ENCODE data around the gene OR6C3. TPM values are rescaled to one million over a fixed set of nuclear protein-coding genes. Genes with fewer than 3 reads are reported as not detected.
A peak's percentile ranks its signal among the peaks of the same experiment; 100 is the strongest.
"Not testable (repeated sequence)": the region's sequence is repeated elsewhere in the genome, so short reads cannot be mapped to it uniquely, and the experiment has no call there.

The OR6C3 gene
- polyA plus RNA-seq: not detected
- long read RNA-seq, donor 1: 0 reads
- long read RNA-seq, donor 2: 0 reads
- long read RNA-seq, donor 3: 0 reads
- long read RNA-seq, donor 4: 0 reads
- long read RNA-seq, donor 5: 0 reads
- long read RNA-seq, donor 6: 0 reads
- long read RNA-seq, donor 7: 0 reads
- long read RNA-seq, donor 8: 0 reads
- long read RNA-seq, donor 9: 0 reads
- long read RNA-seq, donor 10: 0 reads
- long read RNA-seq, donor 11: 0 reads

- DNase-seq: no peak
- 100% methylated on average over 1 of the region's 1 CpG for WGBS (ENCODE audit: insufficient coverage, low lambda C conversion rate)
- Histone ChIP-seq H3K9me3 (ENCODE audit: control insufficient read depth, low read depth, low read length) (no peaks in the 10 kb centered on the region), H3K27ac (ENCODE audit: low read length) (no peak within 1 kb of the TSS), H3K36me3 (ENCODE audit: control insufficient read depth, insufficient read depth, low read length) (no peaks in the 10 kb centered on the region), H3K4me3 (ENCODE audit: low read length) (no peak within 1 kb of the TSS), H3K27me3 (ENCODE audit: control insufficient read depth, insufficient read depth, low read length) (no peaks in the 10 kb centered on the region), H3K4me1 (ENCODE audit: control insufficient read depth, insufficient read depth, low read length) (no peaks in the 10 kb centered on the region)
These were observed at the start of gene OR6C3 for GRCh38 chr12:55330446-55330845. TSS of gene OR6C3 (plus strand) at chr12:55330746. CDS start at chr12:55331701, 955 bp downstream.

DNA sequence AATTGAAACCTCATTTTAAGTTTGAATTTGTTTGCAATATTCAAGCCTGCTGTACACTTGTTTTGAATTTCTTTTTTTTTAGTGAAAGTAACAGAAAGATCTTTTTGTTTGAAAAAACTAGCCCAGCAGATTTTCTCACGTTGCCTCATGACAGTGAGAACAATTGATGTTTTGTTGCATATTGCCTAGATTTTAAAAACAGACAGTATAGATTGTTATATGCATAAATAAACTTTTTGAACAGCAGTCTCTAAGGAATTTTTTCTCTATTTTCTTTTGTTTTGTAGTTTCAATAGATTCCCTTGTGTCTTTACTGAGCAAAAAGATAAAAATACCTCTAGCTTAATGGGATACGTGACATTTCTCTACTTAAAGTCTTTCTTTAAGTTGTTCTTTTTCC is 49.6 kb upstream of the OR6C3 start:
- DNase-seq: no peak
- Histone ChIP-seq H3K9me3 (ENCODE audit: control insufficient read depth, low read depth, low read length) (no peaks in the 10 kb centered on the region), H3K27me3 (ENCODE audit: control insufficient read depth, insufficient read depth, low read length) (no peaks in the 10 kb centered on the region), H3K27ac (ENCODE audit: low read length) (no peak overlapping the region), H3K4me1 (ENCODE audit: control insufficient read depth, insufficient read depth, low read length) (no peaks in the 10 kb centered on the region), H3K36me3 (ENCODE audit: control insufficient read depth, insufficient read depth, low read length) (no peaks in the 10 kb centered on the region), H3K4me3 (ENCODE audit: low read length) (no peak overlapping the region)
- WGBS (ENCODE audit: insufficient coverage, low lambda C conversion rate): 80% methylated on average over 2 of the region's 2 CpGs

- WGBS (ENCODE audit: insufficient coverage, low lambda C conversion rate): 60% methylated on average over 1 of the region's 2 CpGs
These were observed 40.5 kb upstream of the OR6C3 start for GRCh38 chr12:55289999-55290398.

GRCh38 chr12:55296469-55296868 is 34.1 kb upstream of the OR6C3 start, which contains the start of gene OR6C6:
TSS of gene OR6C6 (minus strand) at chr12:55296569. CDS start at chr12:55295232, 1,337 bp downstream.
- H3K27me3 ChIP-seq (ENCODE audit: control insufficient read depth, insufficient read depth, low read length): no peaks in the 10 kb centered on the region
- H3K4me3 ChIP-seq (ENCODE audit: low read length): no peak within 1 kb of the TSS
- 100% methylated on average over 1 of the region's 2 CpGs for WGBS (ENCODE audit: insufficient coverage, low lambda C conversion rate)

More at GRCh38 chr12:55289999-55290398, 40.5 kb upstream of the OR6C3 start:
- Histone ChIP-seq H3K4me3 (ENCODE audit: low read length) (no peak overlapping the region), H3K4me1 (ENCODE audit: control insufficient read depth, insufficient read depth, low read length) (no peaks in the 10 kb centered on the region), H3K36me3 (ENCODE audit: control insufficient read depth, insufficient read depth, low read length) (no peaks in the 10 kb centered on the region), H3K27me3 (ENCODE audit: control insufficient read depth, insufficient read depth, low read length) (no peaks in the 10 kb centered on the region), H3K9me3 (ENCODE audit: control insufficient read depth, low read depth, low read length) (no peaks in the 10 kb centered on the region), H3K27ac (ENCODE audit: low read length) (no peak overlapping the region)
- DNase-seq: no peak

GRCh38 chr12:55314043-55314442 is 16.5 kb upstream of the OR6C3 start, which contains the start of gene OR6C1:
TSS of gene OR6C1 (plus strand) at chr12:55314343. CDS start at chr12:55320600, 6,257 bp downstream.
- Histone ChIP-seq H3K27me3 (ENCODE audit: control insufficient read depth, insufficient read depth, low read length) (no peaks in the 10 kb centered on the region), H3K27ac (ENCODE audit: low read length) (no peak within 1 kb of the TSS), H3K36me3 (ENCODE audit: control insufficient read depth, insufficient read depth, low read length) (no peaks in the 10 kb centered on the region), H3K9me3 (ENCODE audit: control insufficient read depth, low read depth, low read length) (no peaks in the 10 kb centered on the region), H3K4me3 (ENCODE audit: low read length) (no peak within 1 kb of the TSS), H3K4me1 (ENCODE audit: control insufficient read depth, insufficient read depth, low read length) (no peaks in the 10 kb centered on the region)
- no peak for DNase-seq
- WGBS (ENCODE audit: insufficient coverage, low lambda C conversion rate): 83% methylated on average over 1 of the region's 2 CpGs

More at GRCh38 chr12:55296469-55296868, 34.1 kb upstream of the OR6C3 start, which contains the start of gene OR6C6:
- no peaks in the 10 kb centered on the region for H3K9me3 ChIP-seq (ENCODE audit: control insufficient read depth, low read depth, low read length)
- H3K36me3 ChIP-seq (ENCODE audit: control insufficient read depth, insufficient read depth, low read length): no peaks in the 10 kb centered on the region
- H3K4me1 ChIP-seq (ENCODE audit: control insufficient read depth, insufficient read depth, low read length): no peaks in the 10 kb centered on the region
- no peak for DNase-seq
- H3K27ac ChIP-seq (ENCODE audit: low read length): no peak within 1 kb of the TSS

DNA sequence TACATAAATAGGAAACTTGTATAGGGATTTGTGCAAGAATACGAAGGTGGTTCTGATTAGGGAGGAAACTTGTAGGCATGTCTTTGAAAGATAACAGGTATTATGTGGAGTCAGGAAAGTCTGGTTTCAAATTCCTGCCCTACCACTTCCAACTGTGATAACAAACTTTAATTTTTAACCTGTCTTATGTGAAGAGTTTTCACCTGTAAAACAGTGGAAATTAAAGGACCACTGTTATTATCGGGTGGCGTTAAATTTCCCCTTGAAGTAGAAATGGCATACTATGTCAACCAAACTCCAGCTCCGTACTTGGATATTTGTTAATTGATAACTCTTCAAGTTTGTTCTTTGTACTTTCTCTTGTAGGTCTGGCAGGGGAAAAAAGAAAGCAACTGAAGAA is 10.3 kb upstream of the OR6C3 start:
- no peak overlapping the region for H3K27ac ChIP-seq (ENCODE audit: low read length)
- no peaks in the 10 kb centered on the region for H3K36me3 ChIP-seq (ENCODE audit: control insufficient read depth, insufficient read depth, low read length)
- no peaks in the 10 kb centered on the region for H3K4me1 ChIP-seq (ENCODE audit: control insufficient read depth, insufficient read depth, low read length)
- H3K4me3 ChIP-seq (ENCODE audit: low read length): no peak overlapping the region
- no peaks in the 10 kb centered on the region for H3K27me3 ChIP-seq (ENCODE audit: control insufficient read depth, insufficient read depth, low read length)
- no peaks in the 10 kb centered on the region for H3K9me3 ChIP-seq (ENCODE audit: control insufficient read depth, low read depth, low read length)
- DNase-seq: peak; percentile 2 to 64
- 13% methylated on average over 4 of the region's 4 CpGs for WGBS (ENCODE audit: insufficient coverage, low lambda C conversion rate)

DNA sequence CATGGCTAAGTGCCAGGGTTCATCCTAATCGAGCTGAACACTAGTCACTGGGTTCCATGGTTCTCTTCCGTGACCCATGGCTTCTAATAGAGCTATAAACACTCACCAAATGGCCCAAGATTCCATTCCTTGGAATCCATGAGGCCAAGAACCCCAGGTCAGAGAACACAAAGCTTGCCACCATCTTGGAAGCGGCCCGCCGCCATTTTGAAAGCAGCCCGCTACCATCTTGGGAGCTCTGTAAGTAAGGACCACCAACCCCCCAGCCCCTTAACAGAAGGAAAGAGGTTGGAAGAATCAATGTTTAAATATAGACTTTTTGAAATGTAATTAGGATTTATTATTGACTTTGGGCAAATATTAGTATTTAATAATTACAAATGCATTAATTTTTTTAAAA is 4.7 kb upstream of the OR6C3 start:
- not testable (repeated sequence) for H3K4me3 ChIP-seq (ENCODE audit: low read length); DNase-seq; H3K9me3 ChIP-seq (ENCODE audit: control insufficient read depth, low read depth, low read length); H3K36me3 ChIP-seq (ENCODE audit: control insufficient read depth, insufficient read depth, low read length); H3K4me1 ChIP-seq (ENCODE audit: control insufficient read depth, insufficient read depth, low read length); H3K27ac ChIP-seq (ENCODE audit: low read length); H3K27me3 ChIP-seq (ENCODE audit: control insufficient read depth, insufficient read depth, low read length)
- 100% methylated on average over 2 of the region's 6 CpGs for WGBS (ENCODE audit: insufficient coverage, low lambda C conversion rate)

DNA sequence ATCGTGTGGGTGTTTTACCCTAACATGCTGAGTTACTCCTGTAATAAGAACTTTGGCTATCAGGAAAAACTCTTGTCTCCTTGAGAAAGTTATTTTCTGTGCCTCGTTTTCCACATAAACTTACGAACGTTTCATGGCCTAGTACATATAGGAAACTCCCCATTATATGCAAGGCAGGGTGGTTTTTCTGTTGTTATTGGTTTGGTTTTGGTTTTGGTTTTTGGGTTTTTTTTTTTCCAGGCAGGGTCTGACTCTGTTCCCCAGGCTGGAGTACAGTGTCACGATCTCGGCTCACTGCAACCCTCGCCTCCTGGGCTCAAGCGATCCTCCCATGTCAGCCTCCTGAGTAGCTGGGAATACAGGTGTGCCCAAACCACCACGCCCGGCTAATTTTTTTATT is 5.5 kb downstream of the OR6C3 start:
- Histone ChIP-seq H3K9me3 (ENCODE audit: control insufficient read depth, low read depth, low read length) (no peaks in the 10 kb centered on the region), H3K36me3 (ENCODE audit: control insufficient read depth, insufficient read depth, low read length) (no peaks in the 10 kb centered on the region), H3K27ac (ENCODE audit: low read length) (no peak overlapping the region), H3K4me3 (ENCODE audit: low read length) (no peak overlapping the region), H3K4me1 (ENCODE audit: control insufficient read depth, insufficient read depth, low read length) (no peaks in the 10 kb centered on the region), H3K27me3 (ENCODE audit: control insufficient read depth, insufficient read depth, low read length) (no peaks in the 10 kb centered on the region)
- no peak for DNase-seq
- WGBS (ENCODE audit: insufficient coverage, low lambda C conversion rate): 80% methylated on average over 1 of the region's 10 CpGs

DNA sequence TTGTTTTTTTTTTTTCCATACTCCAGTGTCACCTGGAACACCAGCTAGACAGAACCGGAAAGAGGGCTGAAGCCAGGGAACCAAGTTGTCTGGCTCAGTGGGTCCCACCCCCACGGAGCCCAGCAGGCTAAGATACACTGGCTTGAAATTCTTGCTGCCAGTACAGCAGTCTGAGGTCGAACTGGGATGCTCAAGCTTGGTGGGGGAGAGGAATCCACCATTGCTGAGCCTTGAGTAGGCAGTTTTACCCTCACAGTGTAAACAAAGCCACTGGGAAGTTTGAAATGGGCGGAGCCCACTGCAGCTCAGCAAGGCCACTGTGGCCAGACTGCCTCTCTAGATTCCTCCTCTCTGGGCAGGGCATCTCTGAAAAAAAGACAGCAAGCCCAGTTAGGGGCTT is 24.8 kb downstream of the OR6C3 start:
- WGBS (ENCODE audit: insufficient coverage, low lambda C conversion rate): no CpG with 5 or more reads among the region's 4 CpGs
- not testable (repeated sequence) for H3K27ac ChIP-seq (ENCODE audit: low read length); H3K27me3 ChIP-seq (ENCODE audit: control insufficient read depth, insufficient read depth, low read length); H3K4me1 ChIP-seq (ENCODE audit: control insufficient read depth, insufficient read depth, low read length); H3K9me3 ChIP-seq (ENCODE audit: control insufficient read depth, low read depth, low read length); H3K4me3 ChIP-seq (ENCODE audit: low read length); DNase-seq; H3K36me3 ChIP-seq (ENCODE audit: control insufficient read depth, insufficient read depth, low read length)

DNA sequence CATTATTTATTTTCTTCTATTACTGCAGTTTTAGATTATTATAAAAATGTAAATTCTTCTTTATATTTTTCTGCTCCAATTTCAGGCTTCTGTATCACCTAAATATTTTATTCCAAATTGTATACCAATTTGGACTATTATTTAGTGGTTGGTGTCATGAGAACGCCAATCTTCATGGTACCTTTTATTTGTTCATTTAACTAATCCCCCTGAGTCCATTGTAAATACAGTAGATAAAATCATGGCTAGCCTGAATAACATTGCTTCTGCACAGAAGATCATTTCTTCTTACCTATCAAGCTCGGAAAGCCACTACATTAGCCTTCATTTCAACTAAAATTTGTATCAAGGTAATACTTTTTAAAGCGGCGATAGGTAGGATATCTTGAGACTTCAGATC is 32.1 kb downstream of the OR6C3 start, which contains the start of gene OR6C75:
Gene OR6C75, plus strand, starts transcription at position 301 of the 400 bp plus-strand sequence. CDS start 2,136 bp downstream, outside the sequence.
- Histone ChIP-seq H3K27me3 (ENCODE audit: control insufficient read depth, insufficient read depth, low read length) (no peaks in the 10 kb centered on the region), H3K36me3 (ENCODE audit: control insufficient read depth, insufficient read depth, low read length) (no peaks in the 10 kb centered on the region), H3K9me3 (ENCODE audit: control insufficient read depth, low read depth, low read length) (no peaks in the 10 kb centered on the region), H3K27ac (ENCODE audit: low read length) (no peak within 1 kb of the TSS), H3K4me3 (ENCODE audit: low read length) (no peak within 1 kb of the TSS), H3K4me1 (ENCODE audit: control insufficient read depth, insufficient read depth, low read length) (no peaks in the 10 kb centered on the region)
- WGBS (ENCODE audit: insufficient coverage, low lambda C conversion rate): 73% methylated on average over 3 of the region's 4 CpGs
- no peak for DNase-seq

DNA sequence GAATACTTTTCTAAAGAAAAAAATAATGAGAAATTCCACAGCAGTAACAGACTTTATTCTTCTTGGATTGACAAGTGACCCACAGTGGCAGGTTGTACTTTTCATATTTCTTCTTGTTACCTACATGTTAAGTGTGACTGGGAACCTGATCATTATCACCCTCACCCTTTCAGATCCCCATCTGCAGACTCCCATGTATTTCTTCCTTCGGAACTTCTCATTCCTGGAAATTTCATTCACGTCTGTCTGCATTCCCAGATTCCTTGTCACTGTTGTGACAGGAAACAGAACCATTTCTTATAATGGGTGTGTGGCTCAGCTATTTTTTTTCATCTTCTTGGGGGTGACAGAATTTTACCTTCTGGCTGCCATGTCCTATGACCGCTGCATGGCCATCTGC is 34.5 kb downstream of the OR6C3 start:
- DNase-seq: no peak
- Histone ChIP-seq H3K27me3 (ENCODE audit: control insufficient read depth, insufficient read depth, low read length) (no peaks in the 10 kb centered on the region), H3K4me3 (ENCODE audit: low read length) (no peak overlapping the region), H3K4me1 (ENCODE audit: control insufficient read depth, insufficient read depth, low read length) (no peaks in the 10 kb centered on the region), H3K27ac (ENCODE audit: low read length) (no peak overlapping the region), H3K36me3 (ENCODE audit: control insufficient read depth, insufficient read depth, low read length) (no peaks in the 10 kb centered on the region), H3K9me3 (ENCODE audit: control insufficient read depth, low read depth, low read length) (no peaks in the 10 kb centered on the region)
- 74% methylated on average over 2 of the region's 3 CpGs for WGBS (ENCODE audit: insufficient coverage, low lambda C conversion rate)

Measured in large intestine (tissue), 12 donors.